ENCODE data around the gene AWAT2.

Gene AWAT2

DNA sequence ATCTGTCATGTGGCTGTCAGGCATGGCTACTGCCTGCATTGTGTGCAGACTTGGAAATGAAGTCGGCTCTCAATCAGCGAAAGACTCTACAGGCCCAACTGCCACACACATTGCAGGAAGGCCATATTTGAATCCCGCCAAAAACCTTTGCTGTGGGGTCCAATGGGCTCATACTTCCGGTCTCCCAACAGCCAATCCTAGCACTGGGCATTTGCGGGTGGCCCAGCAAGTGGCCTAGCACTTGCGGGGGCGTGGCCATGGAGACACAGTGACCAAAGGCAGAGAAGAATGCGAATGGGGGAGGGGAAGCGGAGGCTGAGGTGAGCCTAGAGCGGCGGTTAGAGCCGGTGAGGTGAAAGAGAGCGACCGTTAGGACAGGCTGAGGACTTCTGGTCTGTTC, 12.3 kb upstream of the AWAT2 start, which contains the start of gene OTUD6A:
OTUD6A (plus strand) TSS at position 382 of the 400 bp plus-strand sequence. CDS start 68 bp downstream, outside the sequence.
- Histone ChIP-seq H3K4me3 (ENCODE audit: low read length) (no peak within 1 kb of the TSS), H3K4me2 (ENCODE audit: low read length) (no peak within 1 kb of the TSS), H2AFZ (ENCODE audit: low read depth, low read length) (no peak within 1 kb of the TSS), H3K36me3 (replicated peaks; ENCODE audit: low read depth, low read length) (no peaks in the 10 kb centered on the region), H3K27ac (ENCODE audit: low read length) (no peak within 1 kb of the TSS), H3K27me3 (ENCODE audit: low read depth, low read length) (no peaks in the 10 kb centered on the region), H3K9ac (ENCODE audit: low read length) (no peak within 1 kb of the TSS), H4K20me1 (ENCODE audit: insufficient read depth, low read length) (no peaks in the 10 kb centered on the region), H3K79me2 (ENCODE audit: low read length) (no peaks in the 10 kb centered on the region), H3K9me3 (ENCODE audit: insufficient read depth, low read length) (no peaks in the 10 kb centered on the region), H3K4me1 (ENCODE audit: low read length) (no peaks in the 10 kb centered on the region)
- TF ChIP-seq EZH2phosphoT487 (IDR thresholded peaks at IDR 0.05; ENCODE audit: low read depth), result no peak
- TF ChIP-seq, protein P1, sequence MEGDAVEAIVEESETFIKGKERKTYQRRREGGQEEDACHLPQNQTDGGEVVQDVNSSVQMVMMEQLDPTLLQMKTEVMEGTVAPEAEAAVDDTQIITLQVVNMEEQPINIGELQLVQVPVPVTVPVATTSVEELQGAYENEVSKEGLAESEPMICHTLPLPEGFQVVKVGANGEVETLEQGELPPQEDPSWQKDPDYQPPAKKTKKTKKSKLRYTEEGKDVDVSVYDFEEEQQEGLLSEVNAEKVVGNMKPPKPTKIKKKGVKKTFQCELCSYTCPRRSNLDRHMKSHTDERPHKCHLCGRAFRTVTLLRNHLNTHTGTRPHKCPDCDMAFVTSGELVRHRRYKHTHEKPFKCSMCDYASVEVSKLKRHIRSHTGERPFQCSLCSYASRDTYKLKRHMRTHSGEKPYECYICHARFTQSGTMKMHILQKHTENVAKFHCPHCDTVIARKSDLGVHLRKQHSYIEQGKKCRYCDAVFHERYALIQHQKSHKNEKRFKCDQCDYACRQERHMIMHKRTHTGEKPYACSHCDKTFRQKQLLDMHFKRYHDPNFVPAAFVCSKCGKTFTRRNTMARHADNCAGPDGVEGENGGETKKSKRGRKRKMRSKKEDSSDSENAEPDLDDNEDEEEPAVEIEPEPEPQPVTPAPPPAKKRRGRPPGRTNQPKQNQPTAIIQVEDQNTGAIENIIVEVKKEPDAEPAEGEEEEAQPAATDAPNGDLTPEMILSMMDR (IDR thresholded peaks at IDR 0.05; ENCODE audit: low read depth, low read length), result no peak

DNA sequence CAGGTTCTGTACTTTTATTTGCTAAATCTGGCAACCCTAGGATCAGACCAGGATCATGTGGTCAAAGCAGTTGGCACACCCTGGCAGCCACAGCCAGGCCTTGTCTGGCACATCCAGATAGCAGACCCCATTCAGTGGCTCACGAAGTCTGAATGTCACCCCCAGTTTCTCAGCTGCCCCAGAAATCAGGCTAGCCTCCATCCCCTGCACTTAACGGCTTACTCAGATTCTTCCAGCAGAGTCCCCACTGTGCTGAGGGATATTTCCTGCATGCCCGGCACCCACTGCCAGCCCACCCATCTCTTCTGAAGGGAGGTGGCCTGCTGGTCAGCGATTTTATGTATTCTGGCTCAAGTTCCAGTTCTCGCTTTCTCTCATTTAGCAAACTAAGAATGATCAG, 4.7 kb upstream of the AWAT2 start:
- Histone ChIP-seq H3K9ac (ENCODE audit: low read length) (no peak overlapping the region), H4K20me1 (ENCODE audit: insufficient read depth, low read length) (no peaks in the 10 kb centered on the region), H3K9me3 (ENCODE audit: insufficient read depth, low read length) (no peaks in the 10 kb centered on the region), H3K27ac (ENCODE audit: low read length) (no peak overlapping the region), H3K4me2 (ENCODE audit: low read length) (no peak overlapping the region), H3K27me3 (ENCODE audit: low read depth, low read length) (no peaks in the 10 kb centered on the region), H3K4me3 (ENCODE audit: low read length) (no peak overlapping the region), H3K4me1 (ENCODE audit: low read length) (no peaks in the 10 kb centered on the region), H3K79me2 (ENCODE audit: low read length) (no peaks in the 10 kb centered on the region), H2AFZ (ENCODE audit: low read depth, low read length) (no peak overlapping the region), H3K36me3 (replicated peaks; ENCODE audit: low read depth, low read length) (no peaks in the 10 kb centered on the region)
- no peak for TF ChIP-seq EZH2phosphoT487 (IDR thresholded peaks at IDR 0.05; ENCODE audit: low read depth)
- TF ChIP-seq, protein P1 (IDR thresholded peaks at IDR 0.05; ENCODE audit: low read depth, low read length), result no peak

- H3K27me3 ChIP-seq (ENCODE audit: low read depth, low read length), result no peaks in the 10 kb centered on the region
- H4K20me1 ChIP-seq (ENCODE audit: insufficient read depth, low read length), result no peaks in the 10 kb centered on the region
- H3K27ac ChIP-seq (ENCODE audit: low read length), result no peak overlapping the region
- no peaks in the 10 kb centered on the region for H3K4me1 ChIP-seq (ENCODE audit: low read length)
- no peak overlapping the region for H3K9ac ChIP-seq (ENCODE audit: low read length)
- no peak overlapping the region for H3K4me2 ChIP-seq (ENCODE audit: low read length)
- no peaks in the 10 kb centered on the region for H3K36me3 ChIP-seq (replicated peaks; ENCODE audit: low read depth, low read length)
- TF ChIP-seq, protein P1 (IDR thresholded peaks at IDR 0.05; ENCODE audit: low read depth, low read length), result no peak
- TF ChIP-seq EZH2phosphoT487 (IDR thresholded peaks at IDR 0.05; ENCODE audit: low read depth), result no peak
- H3K4me3 ChIP-seq (ENCODE audit: low read length), result no peak overlapping the region
- no peaks in the 10 kb centered on the region for H3K9me3 ChIP-seq (ENCODE audit: insufficient read depth, low read length)
- H2AFZ ChIP-seq (ENCODE audit: low read depth, low read length), result no peak overlapping the region
- H3K79me2 ChIP-seq (ENCODE audit: low read length), result no peaks in the 10 kb centered on the region
Measured at GRCh38 chrX:70052895-70053615, 3.3 kb upstream of the AWAT2 start.

DNA sequence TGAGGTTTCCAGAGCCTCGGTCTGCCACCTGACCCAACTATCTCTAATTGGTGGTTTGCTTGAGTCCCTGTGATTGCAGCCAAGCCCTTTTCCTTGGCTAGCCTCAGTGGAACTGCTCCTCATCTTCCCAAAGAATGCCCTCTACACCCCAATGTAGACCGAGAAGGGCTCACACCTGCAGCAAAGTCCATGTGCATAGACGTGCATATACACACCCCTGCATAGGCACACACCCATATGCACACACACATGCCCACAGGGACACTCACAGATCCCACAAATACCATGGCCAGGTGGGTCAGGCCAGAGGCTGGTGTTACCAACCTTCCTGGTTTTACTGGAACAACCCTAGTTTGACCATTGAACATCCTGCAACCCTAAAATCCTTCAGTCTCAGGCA, 332 bp downstream of the AWAT2 start:
- Histone ChIP-seq H3K9ac (ENCODE audit: low read length) (no peak overlapping the region), H4K20me1 (ENCODE audit: insufficient read depth, low read length) (no peaks in the 10 kb centered on the region), H3K79me2 (ENCODE audit: low read length) (no peaks in the 10 kb centered on the region), H3K4me2 (ENCODE audit: low read length) (no peak overlapping the region), H3K27ac (ENCODE audit: low read length) (no peak overlapping the region), H3K27me3 (ENCODE audit: low read depth, low read length) (no peaks in the 10 kb centered on the region), H3K4me1 (ENCODE audit: low read length) (no peaks in the 10 kb centered on the region), H2AFZ (ENCODE audit: low read depth, low read length) (no peak overlapping the region), H3K9me3 (ENCODE audit: insufficient read depth, low read length) (no peaks in the 10 kb centered on the region), H3K36me3 (replicated peaks; ENCODE audit: low read depth, low read length) (no peaks in the 10 kb centered on the region), H3K4me3 (ENCODE audit: low read length) (no peak overlapping the region)
- TF ChIP-seq, protein P1 (IDR thresholded peaks at IDR 0.05; ENCODE audit: low read depth, low read length), result no peak
- TF ChIP-seq EZH2phosphoT487 (IDR thresholded peaks at IDR 0.05; ENCODE audit: low read depth), result no peak

Measured in OCI-LY3 (cell line).